ENCODE measurements around the gene LMTK2.

- TF ChIP-seq CTCF (IDR thresholded peaks at IDR 0.05) (no peak), POLR2A (IDR thresholded peaks at IDR 0.05) (no peak)
These were observed 74.1 kb downstream of the LMTK2 start for GRCh38 chr7:98180751-98181150.

Data from sigmoid colon (tissue), 3 donors.